Uterus (tissue), 2 donors: ENCODE results near the gene MYOC.

Experiments
- POLR2A ChIP-seq, 2 donors: fragments of 450-650 bp; IDR thresholded peaks; one replicate each; pipeline ENCODE4 v1.6.1; 2016; ENCODE audit warnings: antibody characterized with exemption in 2 of 2, mild to moderate bottlenecking in 1 of 2, moderate library complexity in 1 of 2
- TF ChIP-seq, protein P1 (sequence below), 4 experiments: fragments of 200-600 bp in 2 of 4; fragments of 450-650 bp in 2 of 4; sonication (generic) in 2 of 4; IDR thresholded peaks; one replicate each; pipeline ENCODE4 v1.5.1; 2016 to 2019; ENCODE audit warnings: antibody characterized with exemption in 4 of 4, mild to moderate bottlenecking in 2 of 4, moderate library complexity in 1 of 4

DNA sequence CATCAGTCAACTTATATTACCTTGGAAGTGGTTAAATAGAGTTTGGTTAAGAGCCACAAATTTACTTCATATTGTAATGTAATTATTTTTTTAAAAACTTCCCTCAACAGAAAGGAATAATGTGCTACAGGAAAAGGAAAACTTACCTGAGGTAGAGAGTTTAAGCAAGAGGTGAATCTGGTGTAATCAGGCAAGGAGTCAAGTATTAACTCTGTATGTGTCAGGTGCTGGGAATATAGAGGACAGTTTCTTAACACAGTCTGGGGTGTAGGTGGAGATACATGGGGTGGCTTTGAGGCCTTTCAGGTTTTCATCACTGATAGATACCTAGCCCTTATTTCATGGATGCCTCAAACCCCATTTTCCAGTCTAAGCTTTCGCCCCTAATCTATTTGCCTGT, 56.4 kb downstream of the MYOC start:
- TF ChIP-seq, protein P1, sequence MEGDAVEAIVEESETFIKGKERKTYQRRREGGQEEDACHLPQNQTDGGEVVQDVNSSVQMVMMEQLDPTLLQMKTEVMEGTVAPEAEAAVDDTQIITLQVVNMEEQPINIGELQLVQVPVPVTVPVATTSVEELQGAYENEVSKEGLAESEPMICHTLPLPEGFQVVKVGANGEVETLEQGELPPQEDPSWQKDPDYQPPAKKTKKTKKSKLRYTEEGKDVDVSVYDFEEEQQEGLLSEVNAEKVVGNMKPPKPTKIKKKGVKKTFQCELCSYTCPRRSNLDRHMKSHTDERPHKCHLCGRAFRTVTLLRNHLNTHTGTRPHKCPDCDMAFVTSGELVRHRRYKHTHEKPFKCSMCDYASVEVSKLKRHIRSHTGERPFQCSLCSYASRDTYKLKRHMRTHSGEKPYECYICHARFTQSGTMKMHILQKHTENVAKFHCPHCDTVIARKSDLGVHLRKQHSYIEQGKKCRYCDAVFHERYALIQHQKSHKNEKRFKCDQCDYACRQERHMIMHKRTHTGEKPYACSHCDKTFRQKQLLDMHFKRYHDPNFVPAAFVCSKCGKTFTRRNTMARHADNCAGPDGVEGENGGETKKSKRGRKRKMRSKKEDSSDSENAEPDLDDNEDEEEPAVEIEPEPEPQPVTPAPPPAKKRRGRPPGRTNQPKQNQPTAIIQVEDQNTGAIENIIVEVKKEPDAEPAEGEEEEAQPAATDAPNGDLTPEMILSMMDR (IDR thresholded peaks at IDR 0.05), result no peak
- no peak for TF ChIP-seq POLR2A (IDR thresholded peaks at IDR 0.05)
